WTC11 (cell line): ENCODE results near the gene GABPB2. TPM values are rescaled to one million over a fixed set of nuclear protein-coding genes. Genes with fewer than 3 reads are reported as not detected.
A peak's percentile ranks its signal among the peaks of the same experiment; 100 is the strongest.

Experiments
- ATAC-seq: fragments of 200-7000 bp; cut with Tn5 transposase; 2 replicates; pipeline ENCODE4 v1.10.0; 2021; ENCODE audit warnings: mild to moderate bottlenecking, moderate library complexity
- CTCF ChIA-PET: fragments of 300-600 bp; sonication (Branson Sonifier 250); formaldehyde crosslinking; loops from one replicate; lab custom pipeline; 2021; ENCODE audit warnings: antibody characterized with exemption; lab: Charles Lee
- POLR2A ChIA-PET: fragments of 350-600 bp; sonication (Branson Sonifier 250); formaldehyde crosslinking; loops from one replicate; lab custom pipeline; 2021; ENCODE audit warnings: antibody characterized with exemption; lab: Charles Lee
- DNase-seq: peaks from one replicate; pipeline ENCODE4 v3.0.0; 2021; ENCODE audit warnings: low spot score
- H3K27ac Mint-ChIP-seq: 2 replicates; pipeline ENCODE4 v1.8.0; 2021; ENCODE audit warnings: mixed read lengths
- H3K27me3 Mint-ChIP-seq: 2 replicates; pipeline ENCODE4 v1.8.0; 2021; ENCODE audit warnings: low read depth, mild to moderate bottlenecking, moderate library complexity, mixed read lengths
- H3K36me3 Mint-ChIP-seq: 2 replicates; pipeline ENCODE4 v1.8.0; 2021; ENCODE audit warnings: mixed read lengths
- H3K4me1 Mint-ChIP-seq: 2 replicates; pipeline ENCODE4 v1.8.0; 2022; ENCODE audit warnings: mixed read lengths
- H3K4me3 Mint-ChIP-seq: 2 replicates; pipeline ENCODE4 v1.8.0; 2021; ENCODE audit warnings: mild to moderate bottlenecking, moderate library complexity, mixed read lengths
- H3K9me3 Mint-ChIP-seq: 2 replicates; pipeline ENCODE4 v1.8.0; 2021; ENCODE audit warnings: mixed read lengths
- FOXK1 ChIP-seq: sonication (generic); formaldehyde crosslinking; IDR thresholded peaks from 2 replicates; pipeline ENCODE4 v1.8.0; 2022; ENCODE audit warnings: mild to moderate bottlenecking, moderate library complexity, missing genetic modification reagents
- GTF2I ChIP-seq: fragments of 250-450 bp; sonication (Bioruptor Pico); conservative IDR thresholded peaks from 2 replicates; pipeline ENCODE4 v1.4.0; 2021; ENCODE audit warnings: mild to moderate bottlenecking
- HMGA2 ChIP-seq: fragments of 250-450 bp; sonication (Bioruptor Pico); IDR thresholded peaks from 2 replicates; pipeline ENCODE4 v1.4.0; 2021; ENCODE audit warnings: mild to moderate bottlenecking, moderate library complexity
- NFATC4 ChIP-seq: fragments of 250-450 bp; sonication (Bioruptor Pico); IDR thresholded peaks from 2 replicates; pipeline ENCODE4 v1.9.0; 2021; ENCODE audit warnings: mild to moderate bottlenecking
- NFE2L1 ChIP-seq: sonication (generic); formaldehyde crosslinking; IDR thresholded peaks from 2 replicates; pipeline ENCODE4 v1.8.1; 2023; ENCODE audit warnings: missing genetic modification reagents
- OVOL2 ChIP-seq: fragments of 250-450 bp; sonication (Bioruptor Pico); IDR thresholded peaks from 2 replicates; pipeline ENCODE4 v1.9.0; 2021; ENCODE audit warnings: mild to moderate bottlenecking, borderline replicate concordance
- PRRX2 ChIP-seq: fragments of 250-450 bp; sonication (Bioruptor Pico); IDR thresholded peaks from 2 replicates; pipeline ENCODE4 v1.8.0; 2021; ENCODE audit warnings: mild to moderate bottlenecking
- SOX15 ChIP-seq: fragments of 250-450 bp; sonication (Bioruptor Pico); IDR thresholded peaks from 2 replicates; pipeline ENCODE4 v1.9.0; 2021; ENCODE audit warnings: mild to moderate bottlenecking
- TEAD1 ChIP-seq: sonication (generic); formaldehyde crosslinking; IDR thresholded peaks from 2 replicates; pipeline ENCODE4 v1.8.0; 2022; ENCODE audit warnings: mild to moderate bottlenecking, missing genetic modification reagents
- ZNF219 ChIP-seq: sonication (generic); formaldehyde crosslinking; IDR thresholded peaks from 2 replicates; pipeline ENCODE4 v1.8.0; 2023; ENCODE audit warnings: missing genetic modification reagents, mild to moderate bottlenecking, borderline replicate concordance
- ZNF671 ChIP-seq: fragments of 250-450 bp; sonication (Bioruptor Pico); IDR thresholded peaks from 2 replicates; pipeline ENCODE4 v1.8.0; 2021; ENCODE audit warnings: mild to moderate bottlenecking
- total RNA-seq: library from RNA; stranded (reverse); gene quantifications from 3 replicates; pipeline ENCODE4 v1.2.3, GENCODE V29; 2021
- TF ChIP-seq, protein P1 (sequence below): fragments of 200-600 bp; IDR thresholded peaks from 2 replicates; pipeline ENCODE4 v1.8.0; 2022; ENCODE audit warnings: antibody characterized with exemption
- TF ChIP-seq, protein P2 (sequence below): fragments of 250-450 bp; sonication (Bioruptor Pico); IDR thresholded peaks from 2 replicates; pipeline ENCODE4 v1.9.0; 2021; ENCODE audit warnings: moderate library complexity, mild to moderate bottlenecking, inconsistent platforms, borderline replicate concordance
- TF ChIP-seq, protein P3 (sequence below): sonication (generic); formaldehyde crosslinking; conservative IDR thresholded peaks from 2 replicates; pipeline ENCODE4 v1.8.1; 2023; ENCODE audit warnings: mild to moderate bottlenecking, low read depth, missing genetic modification reagents, moderate library complexity
- TF ChIP-seq, protein P4 (sequence below): sonication (generic); formaldehyde crosslinking; IDR thresholded peaks from 2 replicates; pipeline ENCODE4 v1.8.0; 2023; ENCODE audit warnings: mild to moderate bottlenecking, missing genetic modification reagents
- TF ChIP-seq, protein P5 (sequence below): fragments of 250-450 bp; sonication (Bioruptor Pico); IDR thresholded peaks from 2 replicates; pipeline ENCODE4 v1.9.0; 2021; ENCODE audit warnings: mild to moderate bottlenecking
- TF ChIP-seq, protein P6 (sequence below): sonication (generic); formaldehyde crosslinking; IDR thresholded peaks from 2 replicates; pipeline ENCODE4 v1.8.1; 2023; ENCODE audit warnings: mild to moderate bottlenecking, missing genetic modification reagents
- TF ChIP-seq, protein P7 (sequence below): sonication (generic); formaldehyde crosslinking; IDR thresholded peaks from 2 replicates; pipeline ENCODE4 v1.8.0; 2022; ENCODE audit warnings: mild to moderate bottlenecking, missing genetic modification reagents
- TF ChIP-seq, protein P8 (sequence below): fragments of 250-450 bp; sonication (Bioruptor Pico); IDR thresholded peaks from 2 replicates; pipeline ENCODE4 v1.9.0; 2021; ENCODE audit warnings: mild to moderate bottlenecking

The GABPB2 gene
- total RNA-seq, 1 experiment from 2014 or later: 1.7 TPM

DNA sequence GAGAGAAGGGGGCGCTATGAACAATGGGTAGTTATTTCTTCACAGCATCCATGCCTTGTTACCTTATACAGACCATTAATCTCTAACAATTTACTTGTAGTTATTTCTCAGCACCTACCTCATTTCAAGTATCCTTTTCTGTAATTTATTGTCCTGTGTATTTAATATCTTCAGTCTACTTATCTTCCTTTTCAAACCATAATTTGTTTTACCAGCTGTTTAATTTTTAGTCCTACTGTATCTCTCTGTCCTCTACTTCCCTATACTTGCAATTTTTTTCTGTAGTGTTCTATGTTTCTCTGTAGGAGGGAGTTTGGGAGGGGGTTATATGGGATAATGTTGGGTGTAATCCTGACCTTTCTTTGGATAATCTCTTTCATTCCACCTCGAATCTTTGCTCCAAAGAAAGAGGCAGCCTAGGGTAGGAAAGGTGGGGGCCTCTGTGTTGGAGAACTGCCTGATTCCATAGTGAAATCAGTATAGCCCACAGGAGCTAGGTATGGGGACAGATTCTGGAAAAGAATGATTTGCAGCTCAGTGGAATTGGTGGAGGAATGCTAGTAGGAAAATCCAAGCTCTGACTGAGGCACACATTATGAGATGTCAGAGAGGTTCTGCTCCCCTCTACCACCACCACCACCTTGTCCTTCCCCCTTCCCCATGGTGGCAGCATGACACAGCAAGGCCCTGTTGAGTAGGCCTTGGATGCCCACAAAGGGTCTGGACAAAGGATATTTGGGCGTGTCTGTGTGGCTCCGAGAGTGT lies 9.7 kb upstream of the GABPB2 start:
- H3K27ac Mint-ChIP-seq: peak overlapping the region; percentile 81
- ATAC-seq (peak; percentile 5; the same call in 1 of the 2 replicates), DNase-seq (no peak)
- peaks cover 51% of the 10 kb centered on the region for H3K4me1 Mint-ChIP-seq
- peaks cover 19% of the 10 kb centered on the region for H3K36me3 Mint-ChIP-seq
- ChIA-PET POLR2A (interaction anchor here (1.3 to 2.3 kb wide), 4 partner anchors 11 to 104 kb away, joined by 3 to 13 read pairs (median 5); partner anchors contain the start of genes ANXA9 and LYSMD1), CTCF (interaction anchor here (0.5 to 6.5 kb wide), 12 partner anchors 9 to 105 kb away, joined by 3 to 43 read pairs (median 6); partner anchors contain the start of genes BNIPL, C1orf56, GABPB2 and LYSMD1)
- H3K27me3 Mint-ChIP-seq: no peaks in the 10 kb centered on the region
- no peak for TF ChIP-seq NFATC4 (CRISPR knock-in tag)
- 0 out of 2 replicates have a peak, but pooled peaks have one; percentile 63 for TF ChIP-seq NFE2L1 (CRISPR knock-in tag)
- TF ChIP-seq, protein P1, sequence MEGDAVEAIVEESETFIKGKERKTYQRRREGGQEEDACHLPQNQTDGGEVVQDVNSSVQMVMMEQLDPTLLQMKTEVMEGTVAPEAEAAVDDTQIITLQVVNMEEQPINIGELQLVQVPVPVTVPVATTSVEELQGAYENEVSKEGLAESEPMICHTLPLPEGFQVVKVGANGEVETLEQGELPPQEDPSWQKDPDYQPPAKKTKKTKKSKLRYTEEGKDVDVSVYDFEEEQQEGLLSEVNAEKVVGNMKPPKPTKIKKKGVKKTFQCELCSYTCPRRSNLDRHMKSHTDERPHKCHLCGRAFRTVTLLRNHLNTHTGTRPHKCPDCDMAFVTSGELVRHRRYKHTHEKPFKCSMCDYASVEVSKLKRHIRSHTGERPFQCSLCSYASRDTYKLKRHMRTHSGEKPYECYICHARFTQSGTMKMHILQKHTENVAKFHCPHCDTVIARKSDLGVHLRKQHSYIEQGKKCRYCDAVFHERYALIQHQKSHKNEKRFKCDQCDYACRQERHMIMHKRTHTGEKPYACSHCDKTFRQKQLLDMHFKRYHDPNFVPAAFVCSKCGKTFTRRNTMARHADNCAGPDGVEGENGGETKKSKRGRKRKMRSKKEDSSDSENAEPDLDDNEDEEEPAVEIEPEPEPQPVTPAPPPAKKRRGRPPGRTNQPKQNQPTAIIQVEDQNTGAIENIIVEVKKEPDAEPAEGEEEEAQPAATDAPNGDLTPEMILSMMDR: no peak
- no peak for TF ChIP-seq SOX15 (CRISPR knock-in tag)
- no peaks in the 10 kb centered on the region for H3K9me3 Mint-ChIP-seq
- H3K4me3 Mint-ChIP-seq: peak overlapping the region; percentile 79

DNA sequence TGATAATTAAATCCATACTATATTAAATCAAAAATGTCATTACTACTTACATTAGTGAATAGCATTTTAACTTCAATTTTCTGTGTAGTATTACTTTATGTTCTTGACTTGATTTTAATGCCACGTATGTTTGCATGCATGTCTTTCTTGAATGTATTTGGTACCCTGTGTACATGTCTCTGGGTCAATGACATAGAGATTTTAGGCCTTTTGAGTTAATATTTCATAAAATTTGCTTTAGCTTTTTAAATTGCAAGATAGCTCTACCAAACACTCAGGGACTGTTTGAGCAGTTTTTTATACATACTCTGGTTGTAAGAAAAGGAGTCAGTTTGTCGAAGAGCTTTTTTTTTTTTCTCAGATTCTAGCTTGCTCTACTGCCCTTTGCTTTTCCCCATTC lies 8.9 kb upstream of the GABPB2 start:
- ATAC-seq (no peak), DNase-seq (no peak)
- POLR2A ChIA-PET: interaction anchor here (0.7 to 1.7 kb wide), 2 partner anchors 10 to 73 kb away, joined by 3 to 5 read pairs; no protein-coding TSS in a partner anchor
- CTCF ChIA-PET: interaction anchor here (0.7 to 6.5 kb wide), 5 partner anchors 10 to 220 kb away, joined by 3 to 43 read pairs (median 20); partner anchors contain the start of genes C1orf56 and GABPB2
- no peaks in the 10 kb centered on the region for H3K9me3 Mint-ChIP-seq
- H3K4me3 Mint-ChIP-seq: peak overlapping the region; percentile 79
- peaks cover 47% of the 10 kb centered on the region for H3K4me1 Mint-ChIP-seq
- H3K27ac Mint-ChIP-seq: peak overlapping the region; percentile 15; the same call in 1 of the 2 replicates
- no peaks in the 10 kb centered on the region for H3K27me3 Mint-ChIP-seq
- peaks cover 19% of the 10 kb centered on the region for H3K36me3 Mint-ChIP-seq
- TF ChIP-seq ZNF219 (CRISPR knock-in tag) (no peak), HMGA2 (no peak), GTF2I (no peak), PRRX2 (CRISPR knock-in tag) (no peak), ZNF671 (CRISPR knock-in tag) (no peak), OVOL2 (no peak), FOXK1 (CRISPR knock-in tag) (no peak), TEAD1 (CRISPR knock-in tag) (no peak)
- TF ChIP-seq, protein P2, sequence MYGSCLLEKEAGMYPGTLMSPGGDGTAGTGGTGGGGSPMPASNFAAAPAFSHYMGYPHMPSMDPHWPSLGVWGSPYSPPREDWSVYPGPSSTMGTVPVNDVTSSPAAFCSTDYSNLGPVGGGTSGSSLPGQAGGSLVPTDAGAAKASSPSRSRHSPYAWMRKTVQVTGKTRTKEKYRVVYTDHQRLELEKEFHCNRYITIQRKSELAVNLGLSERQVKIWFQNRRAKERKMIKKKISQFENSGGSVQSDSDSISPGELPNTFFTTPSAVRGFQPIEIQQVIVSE (CRISPR knock-in tag): no peak
- TF ChIP-seq, protein P3, sequence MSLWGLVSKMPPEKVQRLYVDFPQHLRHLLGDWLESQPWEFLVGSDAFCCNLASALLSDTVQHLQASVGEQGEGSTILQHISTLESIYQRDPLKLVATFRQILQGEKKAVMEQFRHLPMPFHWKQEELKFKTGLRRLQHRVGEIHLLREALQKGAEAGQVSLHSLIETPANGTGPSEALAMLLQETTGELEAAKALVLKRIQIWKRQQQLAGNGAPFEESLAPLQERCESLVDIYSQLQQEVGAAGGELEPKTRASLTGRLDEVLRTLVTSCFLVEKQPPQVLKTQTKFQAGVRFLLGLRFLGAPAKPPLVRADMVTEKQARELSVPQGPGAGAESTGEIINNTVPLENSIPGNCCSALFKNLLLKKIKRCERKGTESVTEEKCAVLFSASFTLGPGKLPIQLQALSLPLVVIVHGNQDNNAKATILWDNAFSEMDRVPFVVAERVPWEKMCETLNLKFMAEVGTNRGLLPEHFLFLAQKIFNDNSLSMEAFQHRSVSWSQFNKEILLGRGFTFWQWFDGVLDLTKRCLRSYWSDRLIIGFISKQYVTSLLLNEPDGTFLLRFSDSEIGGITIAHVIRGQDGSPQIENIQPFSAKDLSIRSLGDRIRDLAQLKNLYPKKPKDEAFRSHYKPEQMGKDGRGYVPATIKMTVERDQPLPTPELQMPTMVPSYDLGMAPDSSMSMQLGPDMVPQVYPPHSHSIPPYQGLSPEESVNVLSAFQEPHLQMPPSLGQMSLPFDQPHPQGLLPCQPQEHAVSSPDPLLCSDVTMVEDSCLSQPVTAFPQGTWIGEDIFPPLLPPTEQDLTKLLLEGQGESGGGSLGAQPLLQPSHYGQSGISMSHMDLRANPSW (CRISPR knock-in tag): no peak
- TF ChIP-seq, protein P4, sequence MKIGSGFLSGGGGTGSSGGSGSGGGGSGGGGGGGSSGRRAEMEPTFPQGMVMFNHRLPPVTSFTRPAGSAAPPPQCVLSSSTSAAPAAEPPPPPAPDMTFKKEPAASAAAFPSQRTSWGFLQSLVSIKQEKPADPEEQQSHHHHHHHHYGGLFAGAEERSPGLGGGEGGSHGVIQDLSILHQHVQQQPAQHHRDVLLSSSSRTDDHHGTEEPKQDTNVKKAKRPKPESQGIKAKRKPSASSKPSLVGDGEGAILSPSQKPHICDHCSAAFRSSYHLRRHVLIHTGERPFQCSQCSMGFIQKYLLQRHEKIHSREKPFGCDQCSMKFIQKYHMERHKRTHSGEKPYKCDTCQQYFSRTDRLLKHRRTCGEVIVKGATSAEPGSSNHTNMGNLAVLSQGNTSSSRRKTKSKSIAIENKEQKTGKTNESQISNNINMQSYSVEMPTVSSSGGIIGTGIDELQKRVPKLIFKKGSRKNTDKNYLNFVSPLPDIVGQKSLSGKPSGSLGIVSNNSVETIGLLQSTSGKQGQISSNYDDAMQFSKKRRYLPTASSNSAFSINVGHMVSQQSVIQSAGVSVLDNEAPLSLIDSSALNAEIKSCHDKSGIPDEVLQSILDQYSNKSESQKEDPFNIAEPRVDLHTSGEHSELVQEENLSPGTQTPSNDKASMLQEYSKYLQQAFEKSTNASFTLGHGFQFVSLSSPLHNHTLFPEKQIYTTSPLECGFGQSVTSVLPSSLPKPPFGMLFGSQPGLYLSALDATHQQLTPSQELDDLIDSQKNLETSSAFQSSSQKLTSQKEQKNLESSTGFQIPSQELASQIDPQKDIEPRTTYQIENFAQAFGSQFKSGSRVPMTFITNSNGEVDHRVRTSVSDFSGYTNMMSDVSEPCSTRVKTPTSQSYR (CRISPR knock-in tag): no peak
- TF ChIP-seq, protein P5, sequence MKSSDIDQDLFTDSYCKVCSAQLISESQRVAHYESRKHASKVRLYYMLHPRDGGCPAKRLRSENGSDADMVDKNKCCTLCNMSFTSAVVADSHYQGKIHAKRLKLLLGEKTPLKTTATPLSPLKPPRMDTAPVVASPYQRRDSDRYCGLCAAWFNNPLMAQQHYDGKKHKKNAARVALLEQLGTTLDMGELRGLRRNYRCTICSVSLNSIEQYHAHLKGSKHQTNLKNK (CRISPR knock-in tag): no peak
- TF ChIP-seq, protein P6, sequence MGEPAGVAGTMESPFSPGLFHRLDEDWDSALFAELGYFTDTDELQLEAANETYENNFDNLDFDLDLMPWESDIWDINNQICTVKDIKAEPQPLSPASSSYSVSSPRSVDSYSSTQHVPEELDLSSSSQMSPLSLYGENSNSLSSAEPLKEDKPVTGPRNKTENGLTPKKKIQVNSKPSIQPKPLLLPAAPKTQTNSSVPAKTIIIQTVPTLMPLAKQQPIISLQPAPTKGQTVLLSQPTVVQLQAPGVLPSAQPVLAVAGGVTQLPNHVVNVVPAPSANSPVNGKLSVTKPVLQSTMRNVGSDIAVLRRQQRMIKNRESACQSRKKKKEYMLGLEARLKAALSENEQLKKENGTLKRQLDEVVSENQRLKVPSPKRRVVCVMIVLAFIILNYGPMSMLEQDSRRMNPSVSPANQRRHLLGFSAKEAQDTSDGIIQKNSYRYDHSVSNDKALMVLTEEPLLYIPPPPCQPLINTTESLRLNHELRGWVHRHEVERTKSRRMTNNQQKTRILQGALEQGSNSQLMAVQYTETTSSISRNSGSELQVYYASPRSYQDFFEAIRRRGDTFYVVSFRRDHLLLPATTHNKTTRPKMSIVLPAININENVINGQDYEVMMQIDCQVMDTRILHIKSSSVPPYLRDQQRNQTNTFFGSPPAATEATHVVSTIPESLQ (CRISPR knock-in tag): no peak
- TF ChIP-seq, protein P7, sequence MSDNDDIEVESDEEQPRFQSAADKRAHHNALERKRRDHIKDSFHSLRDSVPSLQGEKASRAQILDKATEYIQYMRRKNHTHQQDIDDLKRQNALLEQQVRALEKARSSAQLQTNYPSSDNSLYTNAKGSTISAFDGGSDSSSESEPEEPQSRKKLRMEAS (CRISPR knock-in tag): no peak
- TF ChIP-seq, protein P8, sequence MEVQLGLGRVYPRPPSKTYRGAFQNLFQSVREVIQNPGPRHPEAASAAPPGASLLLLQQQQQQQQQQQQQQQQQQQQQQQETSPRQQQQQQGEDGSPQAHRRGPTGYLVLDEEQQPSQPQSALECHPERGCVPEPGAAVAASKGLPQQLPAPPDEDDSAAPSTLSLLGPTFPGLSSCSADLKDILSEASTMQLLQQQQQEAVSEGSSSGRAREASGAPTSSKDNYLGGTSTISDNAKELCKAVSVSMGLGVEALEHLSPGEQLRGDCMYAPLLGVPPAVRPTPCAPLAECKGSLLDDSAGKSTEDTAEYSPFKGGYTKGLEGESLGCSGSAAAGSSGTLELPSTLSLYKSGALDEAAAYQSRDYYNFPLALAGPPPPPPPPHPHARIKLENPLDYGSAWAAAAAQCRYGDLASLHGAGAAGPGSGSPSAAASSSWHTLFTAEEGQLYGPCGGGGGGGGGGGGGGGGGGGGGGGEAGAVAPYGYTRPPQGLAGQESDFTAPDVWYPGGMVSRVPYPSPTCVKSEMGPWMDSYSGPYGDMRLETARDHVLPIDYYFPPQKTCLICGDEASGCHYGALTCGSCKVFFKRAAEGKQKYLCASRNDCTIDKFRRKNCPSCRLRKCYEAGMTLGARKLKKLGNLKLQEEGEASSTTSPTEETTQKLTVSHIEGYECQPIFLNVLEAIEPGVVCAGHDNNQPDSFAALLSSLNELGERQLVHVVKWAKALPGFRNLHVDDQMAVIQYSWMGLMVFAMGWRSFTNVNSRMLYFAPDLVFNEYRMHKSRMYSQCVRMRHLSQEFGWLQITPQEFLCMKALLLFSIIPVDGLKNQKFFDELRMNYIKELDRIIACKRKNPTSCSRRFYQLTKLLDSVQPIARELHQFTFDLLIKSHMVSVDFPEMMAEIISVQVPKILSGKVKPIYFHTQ (CRISPR knock-in tag): no peak
